ENCODE data around the gene RBKS.
A peak's percentile ranks its signal among the peaks of the same experiment; 100 is the strongest.
"Not testable (repeated sequence)": the region's sequence is repeated elsewhere in the genome, so short reads cannot be mapped to it uniquely, and the experiment has no call there.

Gene RBKS

GRCh38 chr2:27875089-27875881 is 14.9 kb downstream of the RBKS start:
- H3K36me3 Mint-ChIP-seq (ENCODE audit: low read depth), result peaks cover 2% of the 10 kb centered on the region
- H3K4me3 Mint-ChIP-seq, result no peak overlapping the region
- no peaks in the 10 kb centered on the region for H3K4me1 Mint-ChIP-seq (ENCODE audit: low read depth)
- H3K27ac Mint-ChIP-seq, result no peak overlapping the region
- H3K9me3 Mint-ChIP-seq, result peaks cover 20% of the 10 kb centered on the region
- H3K27me3 Mint-ChIP-seq (ENCODE audit: low read depth), result no peaks in the 10 kb centered on the region
- DNase-seq (ENCODE audit: low spot score), result no peak

DNA sequence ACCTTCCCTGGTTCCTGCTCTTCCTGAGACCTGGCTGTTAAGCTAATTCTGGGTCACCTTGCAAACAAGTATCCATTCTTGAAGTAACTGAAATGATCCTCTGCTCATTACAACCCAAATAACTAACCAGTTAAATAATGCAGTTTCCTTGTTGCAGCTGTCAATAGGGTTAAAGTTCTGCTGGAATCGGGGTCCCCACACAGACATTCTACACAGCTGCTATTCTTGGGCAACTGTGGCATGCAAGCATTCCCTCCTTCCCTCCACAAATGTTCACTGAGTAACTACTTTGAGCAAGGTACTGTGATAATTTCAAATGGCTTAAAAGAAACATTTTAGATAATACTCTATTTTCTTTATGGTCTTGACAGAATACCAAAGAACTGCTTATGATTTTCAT is 17.1 kb downstream of the RBKS start:
- H3K36me3 Mint-ChIP-seq (ENCODE audit: low read depth), result peaks cover 2% of the 10 kb centered on the region
- H3K9me3 Mint-ChIP-seq, result peaks cover 13% of the 10 kb centered on the region
- H3K4me3 Mint-ChIP-seq, result no peak overlapping the region
- DNase-seq (ENCODE audit: low spot score), result no peak
- H3K4me1 Mint-ChIP-seq (ENCODE audit: low read depth), result peaks cover 2% of the 10 kb centered on the region
- H3K27me3 Mint-ChIP-seq (ENCODE audit: low read depth), result no peaks in the 10 kb centered on the region
- H3K27ac Mint-ChIP-seq, result no peak overlapping the region

DNA sequence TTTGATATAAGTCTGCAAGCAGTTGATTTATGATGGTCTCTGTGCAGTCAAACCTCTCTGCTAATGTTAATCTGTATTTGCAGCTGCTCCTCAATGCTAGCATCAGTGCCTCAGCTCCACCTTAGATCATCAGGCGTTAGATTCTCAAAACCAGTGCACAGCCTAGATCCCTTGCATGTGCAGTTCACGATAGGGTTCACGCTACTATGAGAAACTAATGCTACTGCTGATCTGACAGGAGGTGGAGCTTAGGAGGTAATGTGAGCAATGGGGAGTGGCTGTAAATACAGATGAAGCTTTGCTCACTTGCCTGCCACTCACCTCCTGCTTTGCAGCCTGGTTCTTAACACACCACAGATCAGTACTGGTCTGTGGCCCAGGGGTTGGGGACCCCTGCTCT is 18.4 kb downstream of the RBKS start:
- no peak overlapping the region for H3K4me3 Mint-ChIP-seq
- H3K4me1 Mint-ChIP-seq (ENCODE audit: low read depth), result peaks cover 2% of the 10 kb centered on the region
- H3K9me3 Mint-ChIP-seq, result peaks cover 4% of the 10 kb centered on the region
- DNase-seq (ENCODE audit: low spot score), result no peak
- H3K36me3 Mint-ChIP-seq (ENCODE audit: low read depth), result peaks cover 2% of the 10 kb centered on the region
- no peaks in the 10 kb centered on the region for H3K27me3 Mint-ChIP-seq (ENCODE audit: low read depth)
- no peak overlapping the region for H3K27ac Mint-ChIP-seq

GRCh38 chr2:27870724-27871123 is 19.5 kb downstream of the RBKS start:
- Mint-ChIP-seq H3K4me1 (ENCODE audit: low read depth) (peaks cover 2% of the 10 kb centered on the region), H3K36me3 (ENCODE audit: low read depth) (peaks cover 2% of the 10 kb centered on the region), H3K4me3 (no peak overlapping the region), H3K27me3 (ENCODE audit: low read depth) (no peaks in the 10 kb centered on the region), H3K9me3 (peaks cover 2% of the 10 kb centered on the region), H3K27ac (no peak overlapping the region)
- no peak for DNase-seq (ENCODE audit: low spot score)

DNA sequence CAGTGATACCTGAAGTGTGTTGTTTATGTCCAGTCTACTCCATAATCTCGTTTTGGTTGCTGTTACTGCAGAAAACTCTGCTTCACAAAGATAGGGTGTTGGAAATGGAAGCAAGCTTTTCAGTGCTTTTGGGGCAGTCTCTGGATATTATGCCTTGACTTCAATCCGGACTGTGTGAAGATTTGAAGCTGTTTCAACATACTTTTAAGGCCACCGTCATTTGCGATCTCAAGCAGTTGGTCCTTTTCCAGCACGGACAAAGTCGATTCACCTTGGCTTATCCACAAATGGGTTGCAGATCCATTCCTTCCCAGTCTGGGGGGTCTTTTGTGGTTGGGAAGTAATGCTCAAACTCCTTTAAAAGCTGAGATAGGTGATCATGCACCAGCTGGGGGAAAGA is 20.4 kb downstream of the RBKS start:
- Mint-ChIP-seq H3K4me1 (ENCODE audit: low read depth) (peaks cover 2% of the 10 kb centered on the region), H3K27ac (no peak overlapping the region), H3K9me3 (no peaks in the 10 kb centered on the region), H3K4me3 (no peak overlapping the region), H3K27me3 (ENCODE audit: low read depth) (no peaks in the 10 kb centered on the region), H3K36me3 (ENCODE audit: low read depth) (no peaks in the 10 kb centered on the region)
- no peak for DNase-seq (ENCODE audit: low spot score)

DNA sequence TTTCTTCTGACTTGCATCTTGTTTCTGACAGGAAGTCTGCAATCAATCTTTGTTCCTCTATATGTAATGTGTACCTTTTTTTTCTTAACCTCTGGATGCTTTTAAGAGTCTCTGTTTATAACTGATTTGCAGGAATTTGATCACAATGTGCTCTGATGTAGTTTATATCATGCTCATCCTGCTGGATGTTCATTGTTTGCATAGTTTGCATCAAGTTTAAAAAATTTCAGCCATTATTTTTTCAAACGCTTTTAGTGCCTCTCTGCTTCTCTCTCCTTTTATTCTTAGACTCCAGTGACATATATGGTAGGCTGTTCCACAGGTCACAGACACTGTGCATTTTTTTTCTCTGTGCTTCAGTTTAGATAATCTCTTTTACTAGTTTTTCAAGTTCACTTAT is 23.9 kb downstream of the RBKS start:
- no peak overlapping the region for H3K27ac Mint-ChIP-seq
- DNase-seq (ENCODE audit: low spot score), result no peak
- H3K27me3 Mint-ChIP-seq (ENCODE audit: low read depth), result no peaks in the 10 kb centered on the region
- no peak overlapping the region for H3K4me3 Mint-ChIP-seq
- no peaks in the 10 kb centered on the region for H3K36me3 Mint-ChIP-seq (ENCODE audit: low read depth)
- H3K4me1 Mint-ChIP-seq (ENCODE audit: low read depth), result peaks cover 4% of the 10 kb centered on the region
- no peaks in the 10 kb centered on the region for H3K9me3 Mint-ChIP-seq

DNA sequence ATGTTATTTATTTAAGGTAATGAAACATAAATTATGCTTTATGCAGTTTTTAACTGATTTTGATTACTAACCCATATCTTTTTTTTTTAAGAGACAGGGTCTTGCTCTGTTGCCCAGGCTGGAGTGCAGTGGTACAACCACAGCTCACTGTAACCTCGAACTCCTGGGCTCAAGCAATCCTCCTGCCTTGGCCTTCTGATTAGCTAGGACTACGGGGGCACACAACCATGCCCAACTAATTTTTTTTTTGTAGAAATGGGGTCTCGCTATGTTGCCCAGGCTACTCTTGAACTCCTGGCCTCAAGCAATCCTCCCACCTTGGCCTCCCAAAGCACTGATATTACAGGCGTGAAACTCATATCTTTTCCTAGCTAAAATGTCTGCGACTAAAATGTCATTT is 26.2 kb downstream of the RBKS start:
- not testable (repeated sequence) for H3K27me3 Mint-ChIP-seq (ENCODE audit: low read depth); H3K4me1 Mint-ChIP-seq (ENCODE audit: low read depth); DNase-seq (ENCODE audit: low spot score); H3K4me3 Mint-ChIP-seq; H3K9me3 Mint-ChIP-seq; H3K36me3 Mint-ChIP-seq (ENCODE audit: low read depth); H3K27ac Mint-ChIP-seq

DNA sequence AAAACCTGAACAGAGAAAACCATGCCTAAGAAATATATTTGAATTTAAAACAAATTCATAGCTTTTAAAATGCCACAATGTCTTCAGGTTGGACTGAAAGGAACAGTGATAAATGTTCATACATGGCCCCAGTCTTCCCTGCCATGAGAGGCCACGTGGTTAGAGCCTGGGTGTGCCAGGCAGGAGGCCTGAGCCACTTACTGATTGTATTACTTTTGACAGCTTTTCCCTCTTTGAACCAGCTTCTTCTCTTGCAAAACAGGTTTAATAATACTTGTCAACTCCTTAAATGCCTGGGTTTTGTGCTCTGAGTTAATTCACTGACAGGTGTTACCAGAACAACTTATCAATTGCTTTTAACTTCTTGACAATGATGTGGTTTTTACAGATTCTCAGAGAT is 27.0 kb downstream of the RBKS start:
- DNase-seq (ENCODE audit: low spot score), result no peak
- H3K4me3 Mint-ChIP-seq, result no peak overlapping the region
- no peaks in the 10 kb centered on the region for H3K36me3 Mint-ChIP-seq (ENCODE audit: low read depth)
- peaks cover 8% of the 10 kb centered on the region for H3K9me3 Mint-ChIP-seq
- no peak overlapping the region for H3K27ac Mint-ChIP-seq
- no peaks in the 10 kb centered on the region for H3K27me3 Mint-ChIP-seq (ENCODE audit: low read depth)
- H3K4me1 Mint-ChIP-seq (ENCODE audit: low read depth), result peaks cover 6% of the 10 kb centered on the region

- Mint-ChIP-seq H3K27ac (no peak overlapping the region), H3K36me3 (ENCODE audit: low read depth) (peaks cover 2% of the 10 kb centered on the region), H3K4me3 (no peak overlapping the region), H3K4me1 (ENCODE audit: low read depth) (peaks cover 6% of the 10 kb centered on the region), H3K27me3 (ENCODE audit: low read depth) (no peaks in the 10 kb centered on the region), H3K9me3 (peaks cover 15% of the 10 kb centered on the region)
- DNase-seq (ENCODE audit: low spot score), result no peak
These were observed 30.1 kb downstream of the RBKS start for GRCh38 chr2:27860111-27860510.

GRCh38 chr2:27857417-27858172 is 32.6 kb downstream of the RBKS start:
- H3K36me3 Mint-ChIP-seq (ENCODE audit: low read depth), result peaks cover 2% of the 10 kb centered on the region
- peak; percentile 13 for DNase-seq (ENCODE audit: low spot score)
- no peak overlapping the region for H3K27ac Mint-ChIP-seq
- no peak overlapping the region for H3K4me3 Mint-ChIP-seq
- H3K27me3 Mint-ChIP-seq (ENCODE audit: low read depth), result no peaks in the 10 kb centered on the region
- H3K4me1 Mint-ChIP-seq (ENCODE audit: low read depth), result peaks cover 4% of the 10 kb centered on the region
- H3K9me3 Mint-ChIP-seq, result peaks cover 15% of the 10 kb centered on the region

GRCh38 chr2:27856956-27857355 is 33.2 kb downstream of the RBKS start:
- Mint-ChIP-seq H3K9me3 (peaks cover 15% of the 10 kb centered on the region), H3K4me1 (ENCODE audit: low read depth) (peaks cover 4% of the 10 kb centered on the region), H3K4me3 (no peak overlapping the region), H3K27me3 (ENCODE audit: low read depth) (no peaks in the 10 kb centered on the region), H3K27ac (no peak overlapping the region), H3K36me3 (ENCODE audit: low read depth) (peaks cover 2% of the 10 kb centered on the region)
- DNase-seq (ENCODE audit: low spot score), result no peak

DNA sequence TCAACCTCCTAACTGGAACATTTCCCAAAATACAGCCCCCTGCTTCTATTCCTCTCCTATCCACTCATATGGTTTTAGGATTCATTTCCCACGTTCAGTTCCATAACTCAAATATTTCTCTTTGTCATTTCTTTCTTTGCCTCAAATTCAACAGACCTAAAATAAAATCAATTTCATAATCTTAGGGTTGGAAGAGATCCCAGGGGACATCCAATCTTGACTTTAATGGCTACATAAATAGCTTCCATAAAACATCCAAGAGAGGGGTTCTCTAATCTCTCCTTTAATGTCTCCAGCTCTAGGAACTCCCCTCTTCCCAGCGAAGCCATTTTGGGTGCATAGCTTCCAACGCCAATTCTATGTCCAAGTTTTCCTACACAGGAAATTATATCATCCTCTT is 33.8 kb downstream of the RBKS start:
- H3K4me3 Mint-ChIP-seq, result no peak overlapping the region
- H3K27me3 Mint-ChIP-seq (ENCODE audit: low read depth), result no peaks in the 10 kb centered on the region
- peaks cover 2% of the 10 kb centered on the region for H3K36me3 Mint-ChIP-seq (ENCODE audit: low read depth)
- DNase-seq (ENCODE audit: low spot score), result no peak
- peaks cover 4% of the 10 kb centered on the region for H3K4me1 Mint-ChIP-seq (ENCODE audit: low read depth)
- no peak overlapping the region for H3K27ac Mint-ChIP-seq
- peaks cover 15% of the 10 kb centered on the region for H3K9me3 Mint-ChIP-seq

DNA sequence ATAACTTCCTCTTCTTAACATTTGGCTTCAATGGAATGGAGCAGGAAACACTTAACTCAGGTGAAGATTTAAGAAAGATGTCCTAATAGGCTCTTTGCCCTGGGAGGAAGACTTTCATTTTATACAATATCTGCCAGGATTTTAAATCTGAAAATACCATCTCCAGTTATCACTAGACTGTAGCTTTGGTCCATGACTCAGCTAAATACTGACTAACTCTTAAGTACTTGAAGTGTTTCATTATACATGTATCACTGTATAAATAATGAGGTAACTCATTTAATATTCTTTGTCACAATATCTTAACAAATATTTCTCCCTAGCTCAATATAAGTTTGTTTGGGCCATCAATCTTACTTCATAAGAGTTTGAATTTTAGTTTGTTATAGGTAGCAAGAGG is 34.7 kb downstream of the RBKS start:
- Mint-ChIP-seq H3K27ac (no peak overlapping the region), H3K4me3 (no peak overlapping the region), H3K27me3 (ENCODE audit: low read depth) (no peaks in the 10 kb centered on the region), H3K4me1 (ENCODE audit: low read depth) (peaks cover 4% of the 10 kb centered on the region), H3K9me3 (peaks cover 15% of the 10 kb centered on the region), H3K36me3 (ENCODE audit: low read depth) (peaks cover 2% of the 10 kb centered on the region)
- no peak for DNase-seq (ENCODE audit: low spot score)

DNA sequence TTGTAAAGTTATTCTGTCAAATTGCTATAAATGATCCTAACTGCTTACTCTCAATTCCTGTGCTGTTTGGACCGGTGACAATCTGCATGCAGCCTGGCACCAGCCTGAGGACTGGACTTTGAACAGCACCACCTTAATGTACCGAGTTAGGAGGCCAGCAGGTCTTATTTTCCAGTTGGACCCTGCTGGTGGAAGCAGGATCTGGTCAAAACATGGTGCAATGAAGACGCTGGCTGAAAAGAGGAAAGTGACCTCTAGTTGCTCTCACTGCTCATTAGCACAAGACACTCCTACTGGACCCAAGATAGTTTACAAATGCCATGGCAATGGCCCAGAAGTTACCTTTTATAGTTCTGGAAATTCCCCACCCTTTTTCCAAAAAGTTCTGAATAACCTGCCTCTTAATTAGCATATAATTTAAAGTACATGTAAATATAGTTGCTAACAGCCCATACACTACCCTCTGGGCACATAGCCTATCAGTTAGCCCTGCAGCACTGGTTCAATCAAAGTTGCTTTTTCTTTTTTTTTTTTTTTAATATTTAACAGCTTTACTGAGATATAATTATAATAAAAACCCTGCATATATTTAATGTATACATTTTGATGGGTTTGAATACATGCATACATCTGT is 35.8 kb downstream of the RBKS start:
- H3K4me1 Mint-ChIP-seq (ENCODE audit: low read depth), result peaks cover 4% of the 10 kb centered on the region
- DNase-seq (ENCODE audit: low spot score), result no peak
- peaks cover 15% of the 10 kb centered on the region for H3K9me3 Mint-ChIP-seq
- peaks cover 2% of the 10 kb centered on the region for H3K36me3 Mint-ChIP-seq (ENCODE audit: low read depth)
- H3K27me3 Mint-ChIP-seq (ENCODE audit: low read depth), result no peaks in the 10 kb centered on the region
- H3K27ac Mint-ChIP-seq, result no peak overlapping the region
- H3K4me3 Mint-ChIP-seq, result no peak overlapping the region
